Heart right ventricle (tissue), 16 donors: ENCODE results near the gene XCL2. TPM values are rescaled to one million over a fixed set of nuclear protein-coding genes. Genes with fewer than 3 reads are reported as not detected.

Experiments used
- ATAC-seq, 8 donors: fragments of 200-7000 bp; cut with Tn5 transposase; one replicate each; pipeline ENCODE4 v1.9.1; 2020; ENCODE audit warnings: mild to moderate bottlenecking in 8 of 8, moderate library complexity in 8 of 8, moderate number of reproducible peaks in 1 of 8
- DNase-seq, 2 donors: peaks; one replicate each; pipeline ENCODE4 v3.0.0-alpha.2; 2020
- H3K27ac ChIP-seq, 10 donors: fragments of 200-600 bp; sonication (generic) in 2 of 10; one replicate each; pipeline versions ENCODE4 v1.5.0 to v1.8.0; 2020 to 2022; ENCODE audit warnings: mild to moderate bottlenecking in 3 of 10
- H3K27me3 ChIP-seq, 7 donors: fragments of 200-600 bp; one replicate each; pipeline ENCODE4 v1.8.0; 2021 to 2022; ENCODE audit warnings: mild to moderate bottlenecking in 2 of 7
- H3K36me3 ChIP-seq, 9 donors: fragments of 200-600 bp; sonication (generic) in 1 of 9; one replicate each; pipeline versions ENCODE4 v1.5.0 to v1.8.0; 2020 to 2022; ENCODE audit warnings: mild to moderate bottlenecking in 2 of 9
- H3K4me1 ChIP-seq, 9 donors: fragments of 200-600 bp; sonication (generic) in 1 of 9; one replicate each; pipeline versions ENCODE4 v1.5.0 to v1.8.0; 2020 to 2022; ENCODE audit warnings: mild to moderate bottlenecking in 4 of 9
- H3K4me3 ChIP-seq, 10 donors: fragments of 200-600 bp; sonication (generic) in 2 of 10; one replicate each; pipeline versions ENCODE4 v1.5.0 to v1.8.0; 2020 to 2022; ENCODE audit warnings: mild to moderate bottlenecking in 7 of 10, moderate library complexity in 2 of 10
- H3K9me3 ChIP-seq, 11 donors: fragments of 200-600 bp in 10 of 11; sonication (generic) in 2 of 11; one replicate each; pipeline versions ENCODE4 v1.5.0 to v1.8.0; 2013 to 2022; ENCODE audit warnings: mild to moderate bottlenecking in 2 of 11, control low read depth in 1 of 11, moderate library complexity in 1 of 11
- CTCF ChIP-seq, 9 donors: fragments of 200-600 bp; sonication (generic) in 2 of 9; IDR thresholded peaks; one replicate each; pipeline versions ENCODE4 v1.5.0 to v1.8.0; 2021 to 2022; ENCODE audit warnings: antibody characterized with exemption in 9 of 9, mild to moderate bottlenecking in 5 of 9, moderate library complexity in 1 of 9
- WGBS, 2 donors: extraction: QIAGEN DNeasy Blood & Tissue Kit; methylation state at CpG; one replicate each; pipeline ENCODE4 v1.1.7; 2013; ENCODE audit warnings: inconsistent platforms in 1 of 2; 5-methylcytosine and 5-hydroxymethylcytosine counted together
- intact Hi-C, 10 donors: fragments of 100-400 bp; cut with DNase I; formaldehyde crosslinking; loops; one replicate each; pipeline versions ENCODE4 v1.11.1 to v1.14.2; 2022
- polyA plus RNA-seq, 2 donors: library from polyadenylated mRNA; stranded (reverse); fragments of 200-250 nt; gene quantifications; one replicate each; pipeline ENCODE4 v1.2.3, GENCODE V29; 2013
- total RNA-seq, 10 donors: library from RNA; stranded (reverse); fragmentation: NEBNext Ultra II Directional in 3 of 10; extraction: Animal tissue kit (Norgen Biotek cat#: 25700) in 3 of 10; gene quantifications; one replicate each; pipeline versions ENCODE4 v1.2.1 to v1.2.4, GENCODE V29; 2021 to 2023
- donor health status: Arrhythmogenic right ventricular cardiomyopathy.
- donor health status: ischemic (EF 13 %, LVEDD 7.1; RV severe dilation, severe dysfunction).
- donor health status: healthy with polysubstance abuse.
- donor health status: DM: no; HTN: yes; CAD: no.
- donor health status: DM: no; HTN: no; CAD: no.
- donor health status: ischemic (EF 25% LVEDD 6.9; RV normal size, moderate dysfunction).
- donor health status: ischemic (EF 25% LVEDD 5.7; RV mildly dilated, moderate dysfunction).
- donor health status: healthy.
- donor health status: DM: yes; HTN: yes; CAD: no.
- donor health status: Ischemic cardiomyopathy.
- donor health status: ischemic (EF 35%, LVEDD 5.7; RV mildly dilated, moderate dysfunction).
- donor health status: nonischemic (EF 11% LVEDD 7.7; RV severe dilation, severe dysfunction).
- donor health status: DM: yes; HTN: yes; CAD: no.
- donor health status: PGD.
- donor health status: ischemic (EF 29% LVEDD 5.4; RV normal size, mild dysfunction).
- donor health status: nonischemic (EF 23%, LVEDD 6.1; RV moderate dilation, normal function).

Gene XCL2
- total and polyA plus RNA-seq, 12 donors, result 0.17 to 7.5 (median 0.54) TPM; not detected in 9

GRCh38 chr1:168556647-168557046 lies 12.8 kb upstream of the XCL2 start:
- TF ChIP-seq CTCF (IDR thresholded peaks at IDR 0.05), result no peak

GRCh38 chr1:168555508-168556046 lies 11.8 kb upstream of the XCL2 start:
- intact Hi-C loops, result no loop called here
- ATAC-seq (no peak), DNase-seq (no peak)
- no peak for TF ChIP-seq CTCF (IDR thresholded peaks at IDR 0.05)
- Histone ChIP-seq H3K4me1 (no peaks in the 10 kb centered on the region), H3K9me3 (no peaks in the 10 kb centered on the region), H3K36me3 (no peaks in the 10 kb centered on the region), H3K27me3 (no peaks in the 10 kb centered on the region), H3K27ac (no peak overlapping the region), H3K4me3 (no peak overlapping the region)
- WGBS, 2 donors, result 69 to 79% methylated on average over 3 of the region's 3 CpGs

More at GRCh38 chr1:168556647-168557046, 12.8 kb upstream of the XCL2 start:
- intact Hi-C loops, result no loop called here
- no peak for ATAC-seq
- no peaks in the 10 kb centered on the region for H3K4me1 ChIP-seq
- DNase-seq, result no peak
- H3K36me3 ChIP-seq, result no peaks in the 10 kb centered on the region
- no peak overlapping the region for H3K27ac ChIP-seq
- no peaks in the 10 kb centered on the region for H3K9me3 ChIP-seq
- H3K4me3 ChIP-seq, result no peak overlapping the region
- peaks cover 0 to 4% (median 0%) of the 10 kb centered on the region in 7 donors for H3K27me3 ChIP-seq

GRCh38 chr1:168554603-168555483 lies 11.0 kb upstream of the XCL2 start:
- intact Hi-C loops, result no loop called here
- 85 to 87% methylated on average over 5 of the region's 5 CpGs for WGBS, 2 donors
- ATAC-seq, result no peak

More at GRCh38 chr1:168554603-168555483, 11.0 kb upstream of the XCL2 start:
- Histone ChIP-seq H3K4me3 (no peak overlapping the region), H3K9me3 (no peaks in the 10 kb centered on the region), H3K27ac (no peak overlapping the region), H3K4me1 (no peaks in the 10 kb centered on the region), H3K27me3 (no peaks in the 10 kb centered on the region), H3K36me3 (no peaks in the 10 kb centered on the region)
- TF ChIP-seq CTCF (IDR thresholded peaks at IDR 0.05), result no peak
- no peak for DNase-seq
